WTC11 (cell line): ENCODE results near the gene OLFM1. TPM values are rescaled to one million over a fixed set of nuclear protein-coding genes. Genes with fewer than 3 reads are reported as not detected.
A peak's percentile ranks its signal among the peaks of the same experiment; 100 is the strongest.

ENCODE experiments used
- ETV6 ChIP-seq: sonication (generic); formaldehyde crosslinking; IDR thresholded peaks from 2 replicates; pipeline ENCODE4 v1.8.1; 2022; ENCODE audit warnings: mild to moderate bottlenecking, missing genetic modification reagents
- FOXP1 ChIP-seq: sonication (generic); formaldehyde crosslinking; IDR thresholded peaks from 2 replicates; pipeline ENCODE4 v1.8.0; 2022; ENCODE audit warnings: missing genetic modification reagents, mild to moderate bottlenecking, moderate library complexity, borderline replicate concordance
- ZNF219 ChIP-seq: sonication (generic); formaldehyde crosslinking; IDR thresholded peaks from 2 replicates; pipeline ENCODE4 v1.8.0; 2023; ENCODE audit warnings: missing genetic modification reagents, mild to moderate bottlenecking, borderline replicate concordance
- total RNA-seq: library from RNA; stranded (reverse); gene quantifications from 3 replicates; pipeline ENCODE4 v1.2.3, GENCODE V29; 2021
- TF ChIP-seq, protein P1 (sequence below): sonication (generic); formaldehyde crosslinking; IDR thresholded peaks from 2 replicates; pipeline ENCODE4 v1.8.0; 2023; ENCODE audit warnings: missing genetic modification reagents, mild to moderate bottlenecking, borderline replicate concordance
- TF ChIP-seq, protein P2 (sequence below): fragments of 250-450 bp; sonication (Bioruptor Pico); IDR thresholded peaks from 2 replicates; pipeline ENCODE4 v1.9.0; 2021; ENCODE audit warnings: mild to moderate bottlenecking
- TF ChIP-seq, protein P3 (sequence below): sonication (generic); formaldehyde crosslinking; IDR thresholded peaks from 2 replicates; pipeline ENCODE4 v1.8.0; 2022; ENCODE audit warnings: mild to moderate bottlenecking, missing genetic modification reagents
- TF ChIP-seq, protein P4 (sequence below): sonication (generic); formaldehyde crosslinking; IDR thresholded peaks from 2 replicates; pipeline ENCODE4 v1.8.1; 2023; ENCODE audit warnings: mild to moderate bottlenecking, moderate library complexity, missing genetic modification reagents
- TF ChIP-seq, protein P5 (sequence below): sonication (generic); formaldehyde crosslinking; IDR thresholded peaks from 2 replicates; pipeline ENCODE4 v1.8.1; 2022; ENCODE audit warnings: missing genetic modification reagents, borderline replicate concordance
- TF ChIP-seq, protein P6 (sequence below): sonication (generic); formaldehyde crosslinking; IDR thresholded peaks from 2 replicates; pipeline ENCODE4 v1.8.1; 2022; ENCODE audit warnings: mild to moderate bottlenecking, moderate library complexity, missing genetic modification reagents
- TF ChIP-seq, protein P7 (sequence below): sonication (generic); formaldehyde crosslinking; IDR thresholded peaks from 2 replicates; pipeline ENCODE4 v1.8.0; 2022; ENCODE audit warnings: mild to moderate bottlenecking, missing genetic modification reagents
- TF ChIP-seq, protein P8 (sequence below): fragments of 250-450 bp; sonication (Bioruptor Pico); IDR thresholded peaks from 2 replicates; pipeline ENCODE4 v1.9.0; 2021; ENCODE audit warnings: moderate library complexity, mild to moderate bottlenecking, inconsistent platforms, borderline replicate concordance

The OLFM1 gene
- total RNA-seq, 1 experiment from 2014 or later: 37.6 TPM

DNA sequence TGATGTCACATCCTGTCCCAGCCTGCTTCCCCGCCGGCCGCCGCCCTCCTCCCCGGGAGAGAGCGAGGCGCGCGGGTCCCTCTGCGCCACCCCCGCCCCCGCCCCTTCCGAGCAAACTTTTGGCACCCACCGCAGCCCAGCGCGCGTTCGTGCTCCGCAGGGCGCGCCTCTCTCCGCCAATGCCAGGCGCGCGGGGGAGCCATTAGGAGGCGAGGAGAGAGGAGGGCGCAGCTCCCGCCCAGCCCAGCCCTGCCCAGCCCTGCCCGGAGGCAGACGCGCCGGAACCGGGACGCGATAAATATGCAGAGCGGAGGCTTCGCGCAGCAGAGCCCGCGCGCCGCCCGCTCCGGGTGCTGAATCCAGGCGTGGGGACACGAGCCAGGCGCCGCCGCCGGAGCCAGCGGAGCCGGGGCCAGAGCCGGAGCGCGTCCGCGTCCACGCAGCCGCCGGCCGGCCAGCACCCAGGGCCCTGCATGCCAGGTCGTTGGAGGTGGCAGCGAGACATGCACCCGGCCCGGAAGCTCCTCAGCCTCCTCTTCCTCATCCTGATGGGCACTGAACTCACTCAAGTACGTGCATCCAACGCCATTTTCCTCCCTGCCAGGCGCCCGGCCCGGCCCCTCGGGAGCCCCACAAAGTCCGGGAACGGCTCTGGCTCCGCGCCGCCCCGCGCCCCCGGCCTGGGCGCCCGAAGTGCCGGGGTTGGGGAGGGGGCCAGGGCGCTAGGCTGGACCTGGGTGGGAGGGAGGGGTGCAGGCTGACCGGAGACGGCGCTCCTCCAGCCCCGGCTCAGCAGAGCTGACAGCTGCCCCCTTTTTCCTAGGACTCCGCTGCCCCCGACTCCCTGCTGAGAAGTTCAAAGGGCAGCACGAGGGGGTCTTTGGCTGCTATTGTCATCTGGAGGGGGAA is 12.0 kb upstream of the OLFM1 start (continued):
- TF ChIP-seq, protein P1, sequence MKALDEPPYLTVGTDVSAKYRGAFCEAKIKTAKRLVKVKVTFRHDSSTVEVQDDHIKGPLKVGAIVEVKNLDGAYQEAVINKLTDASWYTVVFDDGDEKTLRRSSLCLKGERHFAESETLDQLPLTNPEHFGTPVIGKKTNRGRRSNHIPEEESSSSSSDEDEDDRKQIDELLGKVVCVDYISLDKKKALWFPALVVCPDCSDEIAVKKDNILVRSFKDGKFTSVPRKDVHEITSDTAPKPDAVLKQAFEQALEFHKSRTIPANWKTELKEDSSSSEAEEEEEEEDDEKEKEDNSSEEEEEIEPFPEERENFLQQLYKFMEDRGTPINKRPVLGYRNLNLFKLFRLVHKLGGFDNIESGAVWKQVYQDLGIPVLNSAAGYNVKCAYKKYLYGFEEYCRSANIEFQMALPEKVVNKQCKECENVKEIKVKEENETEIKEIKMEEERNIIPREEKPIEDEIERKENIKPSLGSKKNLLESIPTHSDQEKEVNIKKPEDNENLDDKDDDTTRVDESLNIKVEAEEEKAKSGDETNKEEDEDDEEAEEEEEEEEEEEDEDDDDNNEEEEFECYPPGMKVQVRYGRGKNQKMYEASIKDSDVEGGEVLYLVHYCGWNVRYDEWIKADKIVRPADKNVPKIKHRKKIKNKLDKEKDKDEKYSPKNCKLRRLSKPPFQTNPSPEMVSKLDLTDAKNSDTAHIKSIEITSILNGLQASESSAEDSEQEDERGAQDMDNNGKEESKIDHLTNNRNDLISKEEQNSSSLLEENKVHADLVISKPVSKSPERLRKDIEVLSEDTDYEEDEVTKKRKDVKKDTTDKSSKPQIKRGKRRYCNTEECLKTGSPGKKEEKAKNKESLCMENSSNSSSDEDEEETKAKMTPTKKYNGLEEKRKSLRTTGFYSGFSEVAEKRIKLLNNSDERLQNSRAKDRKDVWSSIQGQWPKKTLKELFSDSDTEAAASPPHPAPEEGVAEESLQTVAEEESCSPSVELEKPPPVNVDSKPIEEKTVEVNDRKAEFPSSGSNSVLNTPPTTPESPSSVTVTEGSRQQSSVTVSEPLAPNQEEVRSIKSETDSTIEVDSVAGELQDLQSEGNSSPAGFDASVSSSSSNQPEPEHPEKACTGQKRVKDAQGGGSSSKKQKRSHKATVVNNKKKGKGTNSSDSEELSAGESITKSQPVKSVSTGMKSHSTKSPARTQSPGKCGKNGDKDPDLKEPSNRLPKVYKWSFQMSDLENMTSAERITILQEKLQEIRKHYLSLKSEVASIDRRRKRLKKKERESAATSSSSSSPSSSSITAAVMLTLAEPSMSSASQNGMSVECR (CRISPR knock-in tag): peak; percentile 4; the same call in 1 of the 2 replicates
- TF ChIP-seq, protein P2, sequence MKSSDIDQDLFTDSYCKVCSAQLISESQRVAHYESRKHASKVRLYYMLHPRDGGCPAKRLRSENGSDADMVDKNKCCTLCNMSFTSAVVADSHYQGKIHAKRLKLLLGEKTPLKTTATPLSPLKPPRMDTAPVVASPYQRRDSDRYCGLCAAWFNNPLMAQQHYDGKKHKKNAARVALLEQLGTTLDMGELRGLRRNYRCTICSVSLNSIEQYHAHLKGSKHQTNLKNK (CRISPR knock-in tag): no peak
- TF ChIP-seq ETV6 (CRISPR knock-in tag): peak; percentile 67; the same call in 1 of the 2 replicates
- TF ChIP-seq, protein P3, sequence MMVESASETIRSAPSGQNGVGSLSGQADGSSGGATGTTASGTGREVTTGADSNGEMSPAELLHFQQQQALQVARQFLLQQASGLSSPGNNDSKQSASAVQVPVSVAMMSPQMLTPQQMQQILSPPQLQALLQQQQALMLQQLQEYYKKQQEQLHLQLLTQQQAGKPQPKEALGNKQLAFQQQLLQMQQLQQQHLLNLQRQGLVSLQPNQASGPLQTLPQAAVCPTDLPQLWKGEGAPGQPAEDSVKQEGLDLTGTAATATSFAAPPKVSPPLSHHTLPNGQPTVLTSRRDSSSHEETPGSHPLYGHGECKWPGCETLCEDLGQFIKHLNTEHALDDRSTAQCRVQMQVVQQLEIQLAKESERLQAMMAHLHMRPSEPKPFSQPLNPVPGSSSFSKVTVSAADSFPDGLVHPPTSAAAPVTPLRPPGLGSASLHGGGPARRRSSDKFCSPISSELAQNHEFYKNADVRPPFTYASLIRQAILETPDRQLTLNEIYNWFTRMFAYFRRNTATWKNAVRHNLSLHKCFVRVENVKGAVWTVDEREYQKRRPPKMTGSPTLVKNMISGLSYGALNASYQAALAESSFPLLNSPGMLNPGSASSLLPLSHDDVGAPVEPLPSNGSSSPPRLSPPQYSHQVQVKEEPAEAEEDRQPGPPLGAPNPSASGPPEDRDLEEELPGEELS: peak; percentile 12; the same call in 1 of the 2 replicates
- TF ChIP-seq, protein P4, sequence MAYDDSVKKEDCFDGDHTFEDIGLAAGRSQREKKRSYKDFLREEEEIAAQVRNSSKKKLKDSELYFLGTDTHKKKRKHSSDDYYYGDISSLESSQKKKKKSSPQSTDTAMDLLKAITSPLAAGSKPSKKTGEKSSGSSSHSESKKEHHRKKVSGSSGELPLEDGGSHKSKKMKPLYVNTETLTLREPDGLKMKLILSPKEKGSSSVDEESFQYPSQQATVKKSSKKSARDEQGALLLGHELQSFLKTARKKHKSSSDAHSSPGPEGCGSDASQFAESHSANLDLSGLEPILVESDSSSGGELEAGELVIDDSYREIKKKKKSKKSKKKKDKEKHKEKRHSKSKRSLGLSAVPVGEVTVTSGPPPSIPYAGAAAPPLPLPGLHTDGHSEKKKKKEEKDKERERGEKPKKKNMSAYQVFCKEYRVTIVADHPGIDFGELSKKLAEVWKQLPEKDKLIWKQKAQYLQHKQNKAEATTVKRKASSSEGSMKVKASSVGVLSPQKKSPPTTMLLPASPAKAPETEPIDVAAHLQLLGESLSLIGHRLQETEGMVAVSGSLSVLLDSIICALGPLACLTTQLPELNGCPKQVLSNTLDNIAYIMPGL: no peak
- TF ChIP-seq FOXP1: no peak; the same call in 1 of the 2 replicates
- TF ChIP-seq, protein P5, sequence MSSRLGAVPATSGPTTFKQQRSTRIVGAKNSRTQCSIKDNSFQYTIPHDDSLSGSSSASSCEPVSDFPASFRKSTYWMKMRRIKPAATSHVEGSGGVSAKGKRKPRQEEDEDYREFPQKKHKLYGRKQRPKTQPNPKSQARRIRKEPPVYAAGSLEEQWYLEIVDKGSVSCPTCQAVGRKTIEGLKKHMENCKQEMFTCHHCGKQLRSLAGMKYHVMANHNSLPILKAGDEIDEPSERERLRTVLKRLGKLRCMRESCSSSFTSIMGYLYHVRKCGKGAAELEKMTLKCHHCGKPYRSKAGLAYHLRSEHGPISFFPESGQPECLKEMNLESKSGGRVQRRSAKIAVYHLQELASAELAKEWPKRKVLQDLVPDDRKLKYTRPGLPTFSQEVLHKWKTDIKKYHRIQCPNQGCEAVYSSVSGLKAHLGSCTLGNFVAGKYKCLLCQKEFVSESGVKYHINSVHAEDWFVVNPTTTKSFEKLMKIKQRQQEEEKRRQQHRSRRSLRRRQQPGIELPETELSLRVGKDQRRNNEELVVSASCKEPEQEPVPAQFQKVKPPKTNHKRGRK (CRISPR knock-in tag): no peak
- TF ChIP-seq ZNF219: no peak
- TF ChIP-seq, protein P6, sequence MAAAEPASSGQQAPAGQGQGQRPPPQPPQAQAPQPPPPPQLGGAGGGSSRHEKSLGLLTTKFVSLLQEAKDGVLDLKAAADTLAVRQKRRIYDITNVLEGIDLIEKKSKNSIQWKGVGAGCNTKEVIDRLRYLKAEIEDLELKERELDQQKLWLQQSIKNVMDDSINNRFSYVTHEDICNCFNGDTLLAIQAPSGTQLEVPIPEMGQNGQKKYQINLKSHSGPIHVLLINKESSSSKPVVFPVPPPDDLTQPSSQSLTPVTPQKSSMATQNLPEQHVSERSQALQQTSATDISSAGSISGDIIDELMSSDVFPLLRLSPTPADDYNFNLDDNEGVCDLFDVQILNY (CRISPR knock-in tag): peak; percentile 57; the same call in 1 of the 2 replicates
- TF ChIP-seq, protein P7, sequence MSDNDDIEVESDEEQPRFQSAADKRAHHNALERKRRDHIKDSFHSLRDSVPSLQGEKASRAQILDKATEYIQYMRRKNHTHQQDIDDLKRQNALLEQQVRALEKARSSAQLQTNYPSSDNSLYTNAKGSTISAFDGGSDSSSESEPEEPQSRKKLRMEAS (CRISPR knock-in tag): no peak
- TF ChIP-seq, protein P8, sequence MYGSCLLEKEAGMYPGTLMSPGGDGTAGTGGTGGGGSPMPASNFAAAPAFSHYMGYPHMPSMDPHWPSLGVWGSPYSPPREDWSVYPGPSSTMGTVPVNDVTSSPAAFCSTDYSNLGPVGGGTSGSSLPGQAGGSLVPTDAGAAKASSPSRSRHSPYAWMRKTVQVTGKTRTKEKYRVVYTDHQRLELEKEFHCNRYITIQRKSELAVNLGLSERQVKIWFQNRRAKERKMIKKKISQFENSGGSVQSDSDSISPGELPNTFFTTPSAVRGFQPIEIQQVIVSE (CRISPR knock-in tag): no peak
